ENCODE measurements around the gene ARHGEF28.

The ARHGEF28 gene

GRCh38 chr5:73960426-73960825 is 334.4 kb downstream of the ARHGEF28 start:
- no peak for DNase-seq (ENCODE audit: low read depth in 2 of 2)

GRCh38 chr5:73962801-73963425 is 336.9 kb downstream of the ARHGEF28 start:
- DNase-seq (ENCODE audit: low read depth in 2 of 2): no peak

GRCh38 chr5:73964352-73964865 is 338.4 kb downstream of the ARHGEF28 start:
- DNase-seq (ENCODE audit: low read depth in 2 of 2): no peak

- DNase-seq (ENCODE audit: low read depth in 2 of 2): no peak
These were observed 340.5 kb downstream of the ARHGEF28 start for GRCh38 chr5:73966451-73966850.

DNA sequence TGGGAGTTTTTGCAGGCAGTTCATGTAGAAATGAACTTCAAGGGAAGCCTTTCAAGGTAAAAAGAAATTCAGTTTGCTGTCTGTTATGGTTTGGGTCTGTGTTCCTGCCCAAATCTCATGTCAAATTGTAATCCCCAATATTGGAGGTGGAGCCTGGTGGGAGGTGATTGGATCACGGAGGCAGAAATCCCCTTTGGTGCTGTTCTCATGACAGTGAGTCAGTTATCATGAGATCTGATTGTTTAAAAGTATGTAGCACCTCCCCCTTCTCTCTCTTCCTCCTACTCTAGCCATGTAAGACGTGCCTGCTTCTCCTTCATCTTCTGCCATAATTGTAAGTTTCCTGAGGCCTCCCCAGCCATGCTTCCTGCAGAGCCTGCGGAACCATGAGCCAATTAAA is 341.4 kb downstream of the ARHGEF28 start:
- no peak for DNase-seq (ENCODE audit: low read depth in 2 of 2)

GRCh38 chr5:73968246-73968645 is 342.2 kb downstream of the ARHGEF28 start:
- no peak for DNase-seq (ENCODE audit: low read depth in 2 of 2)

GRCh38 chr5:73968729-73969128 is 342.7 kb downstream of the ARHGEF28 start:
- DNase-seq (ENCODE audit: low read depth in 2 of 2): no peak

- DNase-seq (ENCODE audit: low read depth in 2 of 2): no peak
These were observed 343.4 kb downstream of the ARHGEF28 start for GRCh38 chr5:73969195-73970036.

GRCh38 chr5:73971326-73971725 is 345.3 kb downstream of the ARHGEF28 start:
- DNase-seq (ENCODE audit: low read depth in 2 of 2): no peak

DNA sequence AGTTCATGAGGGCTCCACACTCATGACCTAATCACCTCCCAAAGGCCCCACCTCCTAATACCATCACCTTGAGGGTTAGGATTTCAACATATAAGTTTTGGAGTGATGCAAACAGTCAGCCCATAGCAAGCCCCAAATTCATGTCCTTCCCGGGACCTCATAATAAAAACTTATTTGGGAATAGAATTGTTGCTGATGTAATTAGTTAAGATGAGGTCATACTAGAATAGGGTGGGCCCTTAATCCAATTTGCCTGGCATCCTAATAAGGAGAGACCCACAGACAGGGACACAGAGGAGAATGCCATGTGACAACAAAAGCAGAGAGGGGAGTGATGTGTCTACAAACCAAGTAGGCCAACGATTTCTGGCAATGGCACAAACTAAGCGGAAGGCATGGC is 347.1 kb downstream of the ARHGEF28 start:
- no peak for DNase-seq (ENCODE audit: low read depth in 2 of 2)

- DNase-seq (ENCODE audit: low read depth in 2 of 2): no peak
These were observed 348.9 kb downstream of the ARHGEF28 start for GRCh38 chr5:73974871-73975360.

DNA sequence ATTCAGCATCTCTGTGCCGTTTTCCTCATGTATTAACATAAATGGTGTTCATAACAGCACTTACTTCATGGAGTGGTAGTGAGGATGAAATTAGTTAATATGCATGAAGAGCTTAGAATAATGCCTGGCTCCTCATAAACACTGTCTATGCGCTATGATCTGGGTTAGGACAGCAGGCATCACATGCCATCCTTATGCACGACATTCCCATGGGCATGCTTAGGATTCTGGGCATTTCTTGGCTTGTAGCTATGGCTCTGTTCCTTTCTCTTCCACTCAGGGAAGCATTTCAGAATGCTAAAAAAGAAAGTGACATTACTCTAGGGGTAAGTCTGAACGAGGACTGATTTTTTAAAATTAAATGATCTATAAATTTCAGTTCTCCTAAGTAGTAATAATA is 349.8 kb downstream of the ARHGEF28 start:
- no peak for DNase-seq (ENCODE audit: low read depth in 2 of 2)

GRCh38 chr5:73977146-73977545 is 351.1 kb downstream of the ARHGEF28 start:
- no peak for DNase-seq (ENCODE audit: low read depth in 2 of 2)

GRCh38 chr5:73979321-73979720 is 353.3 kb downstream of the ARHGEF28 start:
- no peak for DNase-seq (ENCODE audit: low read depth in 2 of 2)

DNA sequence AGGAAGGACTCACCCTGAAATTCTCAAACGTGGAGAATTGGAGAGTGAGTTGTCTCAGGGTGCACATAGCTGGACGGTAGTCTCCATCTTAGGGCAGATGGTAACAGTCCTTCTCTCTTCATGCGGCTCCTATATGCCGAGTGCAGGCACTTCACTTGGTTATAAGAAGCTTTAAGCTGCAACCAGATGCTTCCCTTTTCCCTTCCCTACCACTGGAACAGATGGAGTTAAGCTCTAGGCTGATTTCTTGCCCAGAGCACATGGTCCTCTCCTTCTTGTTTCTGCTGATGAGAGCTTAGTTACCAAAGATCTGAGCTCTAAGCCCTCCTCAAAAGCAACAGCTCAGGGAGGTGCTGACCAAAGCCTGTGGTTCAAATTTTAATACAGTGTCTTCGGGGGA is 355.7 kb downstream of the ARHGEF28 start:
- no peak for DNase-seq (ENCODE audit: low read depth in 2 of 2)

GRCh38 chr5:73983644-73984043 is 357.6 kb downstream of the ARHGEF28 start:
- no peak for DNase-seq (ENCODE audit: low read depth in 2 of 2)

- DNase-seq (ENCODE audit: low read depth in 2 of 2): no peak
These were observed 359.1 kb downstream of the ARHGEF28 start for GRCh38 chr5:73985145-73985544.

- no peak for DNase-seq (ENCODE audit: low read depth in 2 of 2)
These were observed 360.7 kb downstream of the ARHGEF28 start for GRCh38 chr5:73986729-73987128.

- no peak for DNase-seq (ENCODE audit: low read depth in 2 of 2)
These were observed 361.9 kb downstream of the ARHGEF28 start for GRCh38 chr5:73987915-73988314.

DNA sequence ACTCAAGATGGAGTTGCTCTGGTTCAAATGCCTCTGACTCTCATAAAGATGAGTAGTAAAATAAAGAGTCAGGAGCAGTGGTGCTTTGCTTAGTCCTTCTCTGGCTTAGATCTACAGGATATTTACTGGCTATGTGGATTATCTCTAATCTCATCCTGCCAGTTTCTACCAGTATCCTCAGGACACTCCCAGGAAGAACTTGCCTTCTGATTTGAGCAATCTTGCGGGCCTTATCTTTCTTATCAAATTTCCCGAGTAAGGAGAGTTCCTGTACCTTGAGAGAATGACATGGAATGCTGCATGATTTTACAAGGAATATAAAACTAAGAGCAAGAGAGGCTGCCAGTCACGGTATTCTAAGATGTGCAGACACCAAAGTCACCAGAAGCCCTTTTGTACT is 364.0 kb downstream of the ARHGEF28 start:
- DNase-seq (ENCODE audit: low read depth in 2 of 2): no peak
